Activated naive CD4-positive, alpha-beta T cell treated with anti-CD3 and anti-CD28 coated beads, Interleukin-2, amount 50 U/mL, for 24 hours (primary cell): ENCODE data around the gene BCL2L13.
"Not testable (repeated sequence)": the region's sequence is repeated elsewhere in the genome, so short reads cannot be mapped to it uniquely, and the experiment has no call there.

ENCODE experiments used
- H3K27ac Mint-ChIP-seq: one replicate; pipeline ENCODE4 v1.8.0; 2021; ENCODE audit warnings: mild to moderate bottlenecking, mixed read lengths
- H3K27me3 Mint-ChIP-seq: one replicate; pipeline ENCODE4 v1.8.0; 2021; ENCODE audit warnings: mixed read lengths
- H3K36me3 Mint-ChIP-seq: one replicate; pipeline ENCODE4 v1.8.0; 2021; ENCODE audit warnings: mixed read lengths
- H3K4me1 Mint-ChIP-seq: one replicate; pipeline ENCODE4 v1.8.0; 2021; ENCODE audit warnings: mixed read lengths
- H3K4me3 Mint-ChIP-seq: one replicate; pipeline ENCODE4 v1.8.0; 2021; ENCODE audit warnings: mild to moderate bottlenecking, mixed read lengths
- H3K9me3 Mint-ChIP-seq: one replicate; pipeline ENCODE4 v1.8.0; 2021; ENCODE audit warnings: mixed read lengths

Gene BCL2L13

GRCh38 chr22:17656870-17657395 lies 18.4 kb downstream of the BCL2L13 start:
- H3K9me3 Mint-ChIP-seq: no peaks in the 10 kb centered on the region
- H3K4me3 Mint-ChIP-seq: no peak overlapping the region
- H3K27me3 Mint-ChIP-seq: no peaks in the 10 kb centered on the region
- H3K27ac Mint-ChIP-seq: no peak overlapping the region
- peaks cover 6% of the 10 kb centered on the region for H3K4me1 Mint-ChIP-seq
- H3K36me3 Mint-ChIP-seq: peaks cover 8% of the 10 kb centered on the region

- Mint-ChIP-seq H3K36me3 (peaks cover 24% of the 10 kb centered on the region), H3K4me1 (peaks cover 14% of the 10 kb centered on the region), H3K27me3 (no peaks in the 10 kb centered on the region), H3K4me3 (no peak overlapping the region), H3K27ac (no peak overlapping the region), H3K9me3 (no peaks in the 10 kb centered on the region)
Measured at GRCh38 chr22:17664414-17665055, 26.0 kb downstream of the BCL2L13 start.

GRCh38 chr22:17665248-17665647 lies 26.7 kb downstream of the BCL2L13 start:
- Mint-ChIP-seq H3K36me3 (peaks cover 27% of the 10 kb centered on the region), H3K4me1 (peaks cover 17% of the 10 kb centered on the region), H3K4me3 (no peak overlapping the region), H3K9me3 (no peaks in the 10 kb centered on the region), H3K27me3 (no peaks in the 10 kb centered on the region), H3K27ac (no peak overlapping the region)

- H3K27me3 Mint-ChIP-seq: no peaks in the 10 kb centered on the region
- H3K4me3 Mint-ChIP-seq: no peak overlapping the region
- peaks cover 23% of the 10 kb centered on the region for H3K36me3 Mint-ChIP-seq
- H3K4me1 Mint-ChIP-seq: peaks cover 17% of the 10 kb centered on the region
- H3K27ac Mint-ChIP-seq: no peak overlapping the region
- no peaks in the 10 kb centered on the region for H3K9me3 Mint-ChIP-seq
Measured at GRCh38 chr22:17665854-17666253, 27.3 kb downstream of the BCL2L13 start.

- not testable (repeated sequence) for H3K9me3 Mint-ChIP-seq, H3K27me3 Mint-ChIP-seq
- H3K4me3 Mint-ChIP-seq: peak overlapping the region; percentile 2
- peak overlapping the region; percentile 86 for H3K27ac Mint-ChIP-seq
- peaks cover 47% of the 10 kb centered on the region for H3K4me1 Mint-ChIP-seq
- peaks cover 17% of the 10 kb centered on the region for H3K36me3 Mint-ChIP-seq
Measured at GRCh38 chr22:17671521-17672092, 33.0 kb downstream of the BCL2L13 start.

- H3K9me3 Mint-ChIP-seq: no peaks in the 10 kb centered on the region
- no peaks in the 10 kb centered on the region for H3K27me3 Mint-ChIP-seq
- peaks cover 47% of the 10 kb centered on the region for H3K4me1 Mint-ChIP-seq
- H3K4me3 Mint-ChIP-seq: peak overlapping the region; percentile 2
- peaks cover 12% of the 10 kb centered on the region for H3K36me3 Mint-ChIP-seq
- H3K27ac Mint-ChIP-seq: peak overlapping the region; percentile 90
Measured at GRCh38 chr22:17672417-17672991, 33.9 kb downstream of the BCL2L13 start.

- no peak overlapping the region for H3K4me3 Mint-ChIP-seq
- peaks cover 11% of the 10 kb centered on the region for H3K36me3 Mint-ChIP-seq
- no peaks in the 10 kb centered on the region for H3K27me3 Mint-ChIP-seq
- H3K4me1 Mint-ChIP-seq: peaks cover 50% of the 10 kb centered on the region
- peak overlapping the region; percentile 83 for H3K27ac Mint-ChIP-seq
- no peaks in the 10 kb centered on the region for H3K9me3 Mint-ChIP-seq
Measured at GRCh38 chr22:17674152-17674551, 35.6 kb downstream of the BCL2L13 start.

- Mint-ChIP-seq H3K36me3 (peaks cover 6% of the 10 kb centered on the region), H3K27me3 (no peaks in the 10 kb centered on the region), H3K4me1 (peaks cover 44% of the 10 kb centered on the region), H3K27ac (no peak overlapping the region), H3K4me3 (no peak overlapping the region), H3K9me3 (no peaks in the 10 kb centered on the region)
Measured at GRCh38 chr22:17675584-17675983, 37.0 kb downstream of the BCL2L13 start.

- Mint-ChIP-seq H3K27ac (no peak overlapping the region), H3K36me3 (peaks cover 6% of the 10 kb centered on the region), H3K27me3 (no peaks in the 10 kb centered on the region), H3K4me3 (no peak overlapping the region), H3K4me1 (peaks cover 22% of the 10 kb centered on the region), H3K9me3 (no peaks in the 10 kb centered on the region)
Measured at GRCh38 chr22:17678817-17679385, 40.3 kb downstream of the BCL2L13 start.

- Mint-ChIP-seq H3K4me3 (no peak overlapping the region), H3K27ac (no peak overlapping the region), H3K9me3 (no peaks in the 10 kb centered on the region), H3K4me1 (no peaks in the 10 kb centered on the region), H3K36me3 (peaks cover 4% of the 10 kb centered on the region), H3K27me3 (no peaks in the 10 kb centered on the region)
Measured at GRCh38 chr22:17684245-17684644, 45.7 kb downstream of the BCL2L13 start.

GRCh38 chr22:17692841-17693240 lies 54.3 kb downstream of the BCL2L13 start:
- H3K27ac Mint-ChIP-seq: no peak overlapping the region
- peaks cover 8% of the 10 kb centered on the region for H3K36me3 Mint-ChIP-seq
- H3K4me3 Mint-ChIP-seq: no peak overlapping the region
- no peaks in the 10 kb centered on the region for H3K9me3 Mint-ChIP-seq
- H3K4me1 Mint-ChIP-seq: peaks cover 4% of the 10 kb centered on the region
- H3K27me3 Mint-ChIP-seq: no peaks in the 10 kb centered on the region

GRCh38 chr22:17694193-17694592 lies 55.6 kb downstream of the BCL2L13 start:
- no peaks in the 10 kb centered on the region for H3K9me3 Mint-ChIP-seq
- H3K4me1 Mint-ChIP-seq: peaks cover 11% of the 10 kb centered on the region
- peaks cover 10% of the 10 kb centered on the region for H3K36me3 Mint-ChIP-seq
- H3K27ac Mint-ChIP-seq: no peak overlapping the region
- no peaks in the 10 kb centered on the region for H3K27me3 Mint-ChIP-seq
- H3K4me3 Mint-ChIP-seq: no peak overlapping the region

- Mint-ChIP-seq H3K27ac (no peak overlapping the region), H3K4me3 (no peak overlapping the region), H3K4me1 (peaks cover 16% of the 10 kb centered on the region)
Measured at GRCh38 chr22:17694752-17695151, 56.2 kb downstream of the BCL2L13 start.

GRCh38 chr22:17695986-17696385 lies 57.4 kb downstream of the BCL2L13 start:
- H3K27ac Mint-ChIP-seq: no peak overlapping the region
- peaks cover 12% of the 10 kb centered on the region for H3K36me3 Mint-ChIP-seq
- H3K27me3 Mint-ChIP-seq: no peaks in the 10 kb centered on the region
- no peak overlapping the region for H3K4me3 Mint-ChIP-seq
- H3K9me3 Mint-ChIP-seq: no peaks in the 10 kb centered on the region
- peaks cover 19% of the 10 kb centered on the region for H3K4me1 Mint-ChIP-seq

More at GRCh38 chr22:17694752-17695151, 56.2 kb downstream of the BCL2L13 start:
- Mint-ChIP-seq H3K27me3 (no peaks in the 10 kb centered on the region), H3K36me3 (peaks cover 12% of the 10 kb centered on the region), H3K9me3 (no peaks in the 10 kb centered on the region)

GRCh38 chr22:17697196-17697595 lies 58.6 kb downstream of the BCL2L13 start:
- peaks cover 10% of the 10 kb centered on the region for H3K36me3 Mint-ChIP-seq
- not testable (repeated sequence) for H3K27me3 Mint-ChIP-seq, H3K27ac Mint-ChIP-seq

GRCh38 chr22:17698276-17698675 lies 59.7 kb downstream of the BCL2L13 start:
- H3K4me3 Mint-ChIP-seq, H3K27me3 Mint-ChIP-seq, H3K9me3 Mint-ChIP-seq, H3K27ac Mint-ChIP-seq: not testable (repeated sequence)
- Mint-ChIP-seq H3K4me1 (peaks cover 14% of the 10 kb centered on the region), H3K36me3 (peaks cover 12% of the 10 kb centered on the region)

More at GRCh38 chr22:17697196-17697595, 58.6 kb downstream of the BCL2L13 start:
- H3K4me1 Mint-ChIP-seq: peaks cover 15% of the 10 kb centered on the region
- H3K4me3 Mint-ChIP-seq, H3K9me3 Mint-ChIP-seq: not testable (repeated sequence)
